Peyer's patch (tissue), 4 donors: ENCODE results near the gene PRPF31. TPM values are rescaled to one million over a fixed set of nuclear protein-coding genes. Genes with fewer than 3 reads are reported as not detected.
"Not testable (repeated sequence)": the region's sequence is repeated elsewhere in the genome, so short reads cannot be mapped to it uniquely, and the experiment has no call there.

Experiments
- DNase-seq, 3 donors: peaks; one replicate each; pipeline ENCODE4 v3.0.0-alpha.2; 2017 to 2019
- H3K27ac ChIP-seq, 4 donors: fragments of 200-600 bp; sonication (generic); one replicate each; pipeline ENCODE4 v1.5.1; 2016 to 2019
- H3K27me3 ChIP-seq, 2 donors: fragments of 200-600 bp; sonication (generic); one replicate each; pipeline ENCODE4 v1.5.1; 2019
- H3K36me3 ChIP-seq, 3 donors: fragments of 200-600 bp; sonication (generic); one replicate each; pipeline ENCODE4 v1.5.1; 2016 to 2019
- H3K4me1 ChIP-seq, 4 donors: fragments of 200-600 bp; sonication (generic); one replicate each; pipeline ENCODE4 v1.5.1; 2016 to 2019
- H3K4me3 ChIP-seq, 4 donors: fragments of 200-600 bp; sonication (generic); 1 replicate in 3 of 4; 2 replicates in 1 of 4; pipeline ENCODE4 v1.5.1; 2016 to 2019; ENCODE audit warnings: mild to moderate bottlenecking in 1 of 4
- H3K9me3 ChIP-seq, 4 donors: fragments of 200-600 bp; sonication (generic); one replicate each; pipeline ENCODE4 v1.5.1; 2016 to 2019; ENCODE audit warnings: mild to moderate bottlenecking in 1 of 4
- POLR2A ChIP-seq, 2 donors: fragments of 450-650 bp; IDR thresholded peaks; one replicate each; pipeline ENCODE4 v1.5.1; 2017; ENCODE audit warnings: antibody characterized with exemption in 2 of 2, mild to moderate bottlenecking in 2 of 2, moderate library complexity in 2 of 2
- total RNA-seq, 4 donors: library from RNA; depleted of rRNA; stranded (reverse); fragments of >200 nt; gene quantifications; one replicate each; pipeline ENCODE4 v1.1.0, GENCODE V29; 2016
- TF ChIP-seq, protein P1 (sequence below), 6 experiments: fragments of 450-650 bp in 4 of 6; fragments of 200-600 bp in 2 of 6; sonication (generic) in 1 of 6; IDR thresholded peaks; one replicate each; pipeline ENCODE4 v1.5.1; 2017 to 2019; ENCODE audit warnings: antibody characterized with exemption in 6 of 6, mild to moderate bottlenecking in 3 of 6, moderate library complexity in 1 of 6

PRPF31 gene
- total RNA-seq, 4 donors from 2014 or later: 23.3 to 75.1 (median 41.4) TPM

DNA sequence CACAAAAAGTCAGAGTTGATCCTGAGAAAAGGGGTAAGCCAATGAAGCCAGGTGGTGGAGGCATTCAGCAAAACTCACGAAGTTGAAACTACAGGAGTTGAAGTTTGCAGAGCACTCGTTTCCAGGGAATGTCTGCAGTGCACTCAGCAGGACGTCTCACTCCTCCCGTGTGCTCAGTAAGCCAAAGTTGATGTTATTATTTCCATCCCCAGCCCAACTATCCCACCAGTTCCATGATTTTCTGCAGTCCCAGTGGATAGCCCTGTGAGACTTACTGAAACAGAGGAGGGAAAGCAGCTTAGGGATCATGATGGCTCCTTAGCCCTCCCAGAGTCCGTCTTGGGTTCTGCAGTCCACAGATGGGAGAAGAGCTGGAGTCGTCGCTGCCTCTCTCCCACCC lies 34.5 kb upstream of the PRPF31 start, which contains the start of gene TARM1:
TARM1 (minus strand) TSS at position 334 of the 400 bp plus-strand sequence; CDS start at position 309, 25 bp downstream.
- H3K27me3 ChIP-seq: no peaks in the 10 kb centered on the region
- no peak for DNase-seq
- TF ChIP-seq, protein P1, sequence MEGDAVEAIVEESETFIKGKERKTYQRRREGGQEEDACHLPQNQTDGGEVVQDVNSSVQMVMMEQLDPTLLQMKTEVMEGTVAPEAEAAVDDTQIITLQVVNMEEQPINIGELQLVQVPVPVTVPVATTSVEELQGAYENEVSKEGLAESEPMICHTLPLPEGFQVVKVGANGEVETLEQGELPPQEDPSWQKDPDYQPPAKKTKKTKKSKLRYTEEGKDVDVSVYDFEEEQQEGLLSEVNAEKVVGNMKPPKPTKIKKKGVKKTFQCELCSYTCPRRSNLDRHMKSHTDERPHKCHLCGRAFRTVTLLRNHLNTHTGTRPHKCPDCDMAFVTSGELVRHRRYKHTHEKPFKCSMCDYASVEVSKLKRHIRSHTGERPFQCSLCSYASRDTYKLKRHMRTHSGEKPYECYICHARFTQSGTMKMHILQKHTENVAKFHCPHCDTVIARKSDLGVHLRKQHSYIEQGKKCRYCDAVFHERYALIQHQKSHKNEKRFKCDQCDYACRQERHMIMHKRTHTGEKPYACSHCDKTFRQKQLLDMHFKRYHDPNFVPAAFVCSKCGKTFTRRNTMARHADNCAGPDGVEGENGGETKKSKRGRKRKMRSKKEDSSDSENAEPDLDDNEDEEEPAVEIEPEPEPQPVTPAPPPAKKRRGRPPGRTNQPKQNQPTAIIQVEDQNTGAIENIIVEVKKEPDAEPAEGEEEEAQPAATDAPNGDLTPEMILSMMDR (IDR thresholded peaks at IDR 0.05): no peak
- TF ChIP-seq POLR2A (IDR thresholded peaks at IDR 0.05): no peak
- no peaks in the 10 kb centered on the region for H3K36me3 ChIP-seq
- no peak within 1 kb of the TSS for H3K4me3 ChIP-seq
- no peaks in the 10 kb centered on the region for H3K4me1 ChIP-seq
- no peak within 1 kb of the TSS for H3K27ac ChIP-seq
- peaks cover 0 to 9% (median 0%) of the 10 kb centered on the region in 4 donors for H3K9me3 ChIP-seq

DNA sequence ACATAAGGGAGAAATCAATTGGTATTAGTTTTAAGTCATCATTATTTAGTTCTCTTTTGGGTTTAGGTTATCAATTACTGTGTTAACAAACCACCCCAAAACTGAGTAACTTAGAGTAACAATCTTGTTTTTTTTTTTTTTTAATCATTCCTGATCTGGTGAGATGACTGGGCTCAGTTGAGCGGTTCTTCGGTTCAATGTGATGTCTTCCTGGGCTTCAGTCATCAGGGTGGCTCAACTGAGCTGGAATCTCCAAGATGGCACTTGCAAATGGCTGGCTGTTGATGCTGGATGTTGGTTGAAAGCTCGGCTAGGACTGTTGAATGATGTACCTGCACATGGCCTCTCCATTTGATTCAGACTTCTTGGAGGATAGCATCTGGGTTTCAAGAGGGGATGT lies 31.1 kb upstream of the PRPF31 start:
- Histone ChIP-seq H3K27ac (no peak overlapping the region), H3K27me3 (no peaks in the 10 kb centered on the region), H3K4me3 (no peak overlapping the region), H3K9me3 (peaks cover 0 to 9% (median 0%) of the 10 kb centered on the region in 4 donors), H3K36me3 (no peaks in the 10 kb centered on the region), H3K4me1 (no peaks in the 10 kb centered on the region)
- DNase-seq: no peak
- no peak for TF ChIP-seq POLR2A (IDR thresholded peaks at IDR 0.05)
- TF ChIP-seq, protein P1 (IDR thresholded peaks at IDR 0.05): no peak

DNA sequence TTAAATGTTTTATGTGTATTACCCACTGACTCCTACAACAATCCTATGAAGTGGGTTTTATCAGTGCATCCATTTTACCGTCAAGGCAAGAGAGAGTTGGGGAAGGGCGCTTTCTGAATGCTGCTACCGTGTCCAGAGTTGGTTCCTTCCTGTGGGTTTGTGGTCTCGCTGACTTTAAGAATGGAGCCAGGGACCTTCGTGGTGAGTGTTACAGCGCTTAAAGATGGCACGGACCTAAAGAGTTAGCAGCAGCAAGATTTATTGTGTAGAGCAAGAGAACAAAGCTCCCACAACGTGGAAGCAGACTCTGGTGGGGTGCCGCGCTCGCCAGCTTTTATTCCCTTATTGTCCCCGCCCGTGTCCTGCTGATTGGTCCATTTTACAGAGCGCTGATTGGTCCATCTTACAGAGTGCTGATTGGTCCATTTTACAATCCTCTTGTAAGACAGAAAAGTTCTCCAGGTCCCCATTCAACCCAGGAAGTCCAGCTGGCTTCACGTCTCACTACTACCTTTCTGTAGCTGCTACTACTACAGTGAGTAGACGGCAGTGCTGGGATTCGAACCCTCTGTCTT lies 21.0 kb upstream of the PRPF31 start:
- H3K4me3 ChIP-seq: no peak overlapping the region
- H3K27me3 ChIP-seq: no peaks in the 10 kb centered on the region
- DNase-seq: no peak
- TF ChIP-seq, protein P1 (IDR thresholded peaks at IDR 0.05): no peak
- no peak for TF ChIP-seq POLR2A (IDR thresholded peaks at IDR 0.05)
- H3K9me3 ChIP-seq: no peaks in the 10 kb centered on the region
- no peaks in the 10 kb centered on the region for H3K36me3 ChIP-seq
- H3K4me1 ChIP-seq: peaks cover 0 to 13% (median 5%) of the 10 kb centered on the region in 4 donors
- no peak overlapping the region for H3K27ac ChIP-seq

DNA sequence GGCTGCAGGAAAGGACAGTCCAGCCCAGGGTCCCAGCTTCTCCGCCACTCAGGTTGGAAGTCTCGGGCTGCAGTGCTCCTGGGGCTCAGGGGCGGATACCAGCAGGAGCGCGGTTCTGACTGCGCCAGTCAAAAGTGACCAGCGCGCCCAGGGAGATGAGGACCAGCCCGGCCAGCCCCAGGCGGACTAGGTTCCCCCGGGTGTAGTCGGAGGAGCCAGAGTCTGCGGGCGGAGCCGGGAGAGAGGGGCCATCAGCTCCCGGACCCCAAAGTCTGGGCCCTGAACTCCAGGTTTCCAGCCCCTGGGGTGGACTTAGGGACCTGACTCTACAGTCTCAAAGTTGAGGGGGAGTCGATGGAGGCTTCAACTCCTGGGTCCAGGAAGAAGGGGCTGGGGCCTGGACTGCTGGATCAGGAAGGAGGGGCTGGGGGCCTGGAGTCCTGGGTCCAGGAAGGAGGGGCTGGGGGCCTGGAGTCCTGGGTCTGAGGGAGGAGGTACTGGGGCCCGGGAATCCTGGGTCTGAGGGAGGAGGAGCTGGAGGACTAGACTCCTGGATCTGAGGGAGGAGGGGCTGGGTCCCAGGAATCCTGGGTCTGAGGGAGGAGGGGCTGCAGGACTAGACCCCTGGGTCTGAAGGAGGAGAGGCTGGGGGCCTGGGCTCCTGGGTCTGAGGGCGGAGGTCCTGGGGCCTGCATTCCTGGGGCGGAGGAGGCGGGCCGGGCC lies 20.3 kb upstream of the PRPF31 start:
- Histone ChIP-seq H3K27me3 (no peaks in the 10 kb centered on the region), H3K4me1 (peaks cover 0 to 13% (median 5%) of the 10 kb centered on the region in 4 donors), H3K27ac (peak overlapping the region in 1 of 4 donors; percentile 58), H3K36me3 (no peaks in the 10 kb centered on the region), H3K9me3 (no peaks in the 10 kb centered on the region), H3K4me3 (peak overlapping the region; percentile 27 to 59 (median 43))
- no peak for DNase-seq
- no peak for TF ChIP-seq POLR2A (IDR thresholded peaks at IDR 0.05)
- TF ChIP-seq, protein P1 (IDR thresholded peaks at IDR 0.05): no peak

DNA sequence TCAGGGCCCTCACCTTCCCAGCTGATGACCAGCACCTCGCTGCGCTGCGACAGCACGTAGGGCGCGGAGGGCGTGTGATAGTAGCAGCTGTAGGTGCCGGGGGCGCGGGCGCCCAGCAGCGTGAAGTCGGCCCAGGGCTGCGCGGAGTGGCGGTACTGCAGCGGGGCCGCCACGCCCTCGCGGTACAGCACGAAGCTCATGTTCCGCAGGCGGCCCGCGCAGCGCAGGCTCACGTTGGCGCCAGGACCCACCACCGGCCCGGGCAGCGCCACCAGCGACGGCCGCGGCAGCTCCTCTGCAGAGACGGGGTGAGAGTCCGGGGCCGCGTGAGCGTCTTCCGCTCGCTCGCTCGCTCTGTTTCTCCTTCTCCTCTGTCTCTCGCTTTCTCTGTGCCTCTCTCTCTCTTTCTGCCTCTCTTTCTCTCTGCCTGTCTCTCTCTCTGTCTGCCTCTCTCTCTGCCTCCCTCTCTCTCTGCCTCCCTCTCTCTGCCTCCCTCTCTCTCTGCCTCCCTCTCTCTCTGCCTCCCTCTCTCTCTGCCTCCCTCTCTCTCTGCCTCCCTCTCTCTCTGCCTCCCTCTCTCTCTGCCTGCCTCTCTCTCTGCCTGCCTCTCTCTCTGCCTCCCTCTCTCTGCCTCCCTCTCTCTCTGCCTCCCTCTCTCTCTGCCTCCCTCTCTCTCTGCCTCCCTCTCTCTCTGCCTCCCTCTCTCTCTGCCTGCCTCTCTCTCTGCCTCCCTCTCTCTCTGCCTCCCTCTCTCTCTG lies 19.5 kb upstream of the PRPF31 start:
- peak overlapping the region; percentile 27 to 59 (median 43) for H3K4me3 ChIP-seq
- H3K27me3 ChIP-seq, H3K9me3 ChIP-seq, H3K36me3 ChIP-seq: not testable (repeated sequence)
- peak in 2 of 3 donors; percentile 75 to 77 for DNase-seq
- H3K4me1 ChIP-seq: peaks cover 0 to 13% (median 5%) of the 10 kb centered on the region in 4 donors
- TF ChIP-seq, protein P1 (IDR thresholded peaks at IDR 0.05): peak in 1 of 6 experiments; percentile 2
- peak overlapping the region in 1 of 4 donors; percentile 58 for H3K27ac ChIP-seq
